Endothelial cell of umbilical vein (primary cell): ENCODE measurements around the gene CDK5R2. TPM values are rescaled to one million over a fixed set of nuclear protein-coding genes. Genes with fewer than 3 reads are reported as not detected.

Experiments
- BruUV-seq: library from RNA; stranded (reverse); fragments of 400-500 nt; replicated peaks from 2 replicates; lab custom pipeline; 2021; lab: Mats Ljungman, UMichigan
- CTCF ChIA-PET: fragments of 300-600, 350-600 bp; sonication (Branson Sonifier 250); formaldehyde crosslinking; loops from one replicate; lab custom pipeline; 2021; ENCODE audit warnings: antibody characterized with exemption, inconsistent platforms; lab: Charles Lee
- POLR2A ChIA-PET: fragments of 300-600, 350-600 bp; sonication (Branson Sonifier 250); formaldehyde crosslinking; loops from one replicate; lab custom pipeline; 2021; ENCODE audit warnings: antibody characterized with exemption, inconsistent platforms; lab: Charles Lee
- DNase-seq: peaks from one replicate; pipeline ENCODE4 v3.0.0-alpha.2; 2011; ENCODE audit warnings: low read depth, low spot score
- FAIRE-seq: peaks from 2 replicates; lab custom pipeline; 2011; peaks lifted over from hg19 to GRCh38; lab: Jason Lieb, UNC
- H2AFZ ChIP-seq: 2 replicates; pipeline ENCODE4 v1.6.0; 2012; ENCODE audit warnings: low read depth, low read length, control low read depth, inconsistent platforms
- H3K27ac ChIP-seq: 2 replicates; pipeline ENCODE4 v1.5.1; 2011; ENCODE audit warnings: low read depth, mild to moderate bottlenecking, control low read depth, low read length, moderate library complexity; ENCODE audit not compliant: insufficient read depth
- H3K27me3 ChIP-seq, 2 experiments: 2 replicates each; pipeline versions ENCODE4 v1.6.0 to v1.6.1; 2011; ENCODE audit warnings: low read length in 2 of 2, mixed read lengths in 1 of 2; ENCODE audit not compliant: control insufficient read depth in 2 of 2, insufficient read depth in 2 of 2
- H3K36me3 ChIP-seq, 2 experiments: 2 replicates in 1 of 2; 3 replicates in 1 of 2; pipeline ENCODE4 v1.5.1; 2011; ENCODE audit warnings: low read length in 2 of 2, mild to moderate bottlenecking in 1 of 2, moderate library complexity in 1 of 2; ENCODE audit not compliant: control insufficient read depth in 2 of 2, insufficient read depth in 2 of 2; ENCODE audit errors: extremely low read depth in 1 of 2
- H3K4me1 ChIP-seq: 3 replicates; pipeline ENCODE4 v1.5.1; 2011; ENCODE audit warnings: mild to moderate bottlenecking, low read length; ENCODE audit not compliant: control insufficient read depth, insufficient read depth; ENCODE audit errors: extremely low read depth
- H3K4me2 ChIP-seq: 2 replicates; pipeline ENCODE4 v1.6.1; 2011; ENCODE audit warnings: low read length, control low read depth, mixed read lengths; ENCODE audit not compliant: insufficient read depth
- H3K4me3 ChIP-seq, 3 experiments: fragments of 200-600 bp in 1 of 3; sonication (generic), shearing (Covaris generic) in 1 of 3; replicated peaks in 1 of 3; 2 replicates each; pipeline ENCODE4 v1.5.1; 2011 to 2016; ENCODE audit warnings: control low read depth in 3 of 3, low read length in 3 of 3, mild to moderate bottlenecking in 2 of 3, inconsistent platforms in 1 of 3, low read depth in 1 of 3, moderate library complexity in 1 of 3; ENCODE audit not compliant: insufficient read depth in 1 of 3
- H3K79me2 ChIP-seq: 2 replicates; pipeline ENCODE4 v1.6.0; 2012; ENCODE audit warnings: low read length, inconsistent platforms; ENCODE audit not compliant: control insufficient read depth, insufficient read depth
- H3K9ac ChIP-seq: replicated peaks from 2 replicates; pipeline ENCODE3; 2011; ENCODE audit warnings: low read length, control low read depth; ENCODE audit not compliant: insufficient read depth; ENCODE audit errors: extremely low read depth
- H3K9me1 ChIP-seq: replicated peaks from 3 replicates; pipeline ENCODE4 v1.6.0; 2011; ENCODE audit warnings: mild to moderate bottlenecking, low read length; ENCODE audit not compliant: control insufficient read depth, insufficient read depth; ENCODE audit errors: extremely low read depth
- H3K9me3 ChIP-seq: replicated peaks from 2 replicates; pipeline ENCODE4 v1.5.1; 2012; ENCODE audit warnings: low read length, inconsistent platforms; ENCODE audit not compliant: control insufficient read depth, insufficient read depth
- H4K20me1 ChIP-seq: replicated peaks from 2 replicates; pipeline ENCODE3; 2011; ENCODE audit warnings: mild to moderate bottlenecking, low read length; ENCODE audit not compliant: control insufficient read depth, insufficient read depth; ENCODE audit errors: extremely low read depth
- EZH2 ChIP-seq: IDR thresholded peaks from 2 replicates; pipeline ENCODE4 v1.6.1; 2012; ENCODE audit warnings: borderline replicate concordance, low read depth, mild to moderate bottlenecking, moderate library complexity, low read length, inconsistent platforms; ENCODE audit not compliant: severe bottlenecking
- GATA2 ChIP-seq: IDR thresholded peaks from 2 replicates; pipeline ENCODE4 v1.7.0; 2011; ENCODE audit warnings: low read depth, mild to moderate bottlenecking, moderate library complexity, mixed read lengths, low read length; ENCODE audit not compliant: insufficient read length, insufficient read depth
- MAX ChIP-seq: IDR thresholded peaks from 2 replicates; pipeline ENCODE4 v1.6.1; 2011; ENCODE audit not compliant: insufficient read depth, insufficient read length
- MYC ChIP-seq: IDR thresholded peaks from one replicate; pipeline ENCODE4 v1.6.1; 2011; ENCODE audit warnings: mild to moderate bottlenecking, low read depth, low read length
- dilution Hi-C: fragments of 300-500 bp; cut with MboI; formaldehyde crosslinking; loops from one replicate; pipeline ENCODE4 v1.15.0; 2019; ENCODE audit warnings: low sequenced_read_pairs; ENCODE audit not compliant: extremely low pct_ligation_motif_present
- intact Hi-C: fragments of 100-400 bp; cut with micrococcal nuclease; formaldehyde crosslinking; loops from one replicate; pipeline ENCODE4 v1.10.0; 2022
- polyA plus RNA-seq, 4 experiments: library from polyadenylated mRNA; depleted of rRNA in 3 of 4; stranded (reverse) in 3 of 4; unstranded in 1 of 4; fragments of >200 nt; gene quantifications; 2 replicates each; pipeline versions ENCODE4 v1.2.1 to v1.2.3, GENCODE V29; 2011 to 2012; ENCODE audit warnings: missing spikeins in 1 of 4
- total RNA-seq: library from RNA; stranded (reverse); gene quantifications from 2 replicates; pipeline ENCODE4 v1.2.3, GENCODE V29; 2021

CDK5R2 gene
- total and polyA plus RNA-seq, 2 donors (not counting 3 experiments of a cell fraction or from before 2014, with no cell fraction given) = 0.03 TPM; not detected in 1

GRCh38 chr2:218981390-218981880 lies 22.0 kb downstream of the CDK5R2 start:
- CTCF ChIA-PET = interaction anchor here (1.0 to 5.7 kb wide), 8 partner anchors 13 to 174 kb away, joined by 4 to 164 read pairs (median 60); partner anchors contain the start of gene CRYBA2
- Histone ChIP-seq H2AFZ (no peak overlapping the region), H4K20me1 (no peaks in the 10 kb centered on the region), H3K36me3 (no peaks in the 10 kb centered on the region), H3K79me2 (no peaks in the 10 kb centered on the region), H3K4me2 (no peak overlapping the region), H3K27ac (no peak overlapping the region), H3K9me1 (no peaks in the 10 kb centered on the region), H3K4me1 (peaks cover 15% of the 10 kb centered on the region), H3K9ac (no peak overlapping the region), H3K9me3 (no peaks in the 10 kb centered on the region), H3K4me3 (no peak overlapping the region), H3K27me3 (peaks cover 51 to 62% of the 10 kb centered on the region in 2 experiments)
- no peak for FAIRE-seq
- BruUV-seq = no TSS peak
- TF ChIP-seq EZH2 = peak; percentile 84
- TF ChIP-seq GATA2 = no peak
- no peak for DNase-seq
- POLR2A ChIA-PET = no interaction called here
- intact Hi-C loops = loop anchor here (2.0 to 5.0 kb wide), 5 partner anchors 47 to 316 kb away; no protein-coding TSS in a partner anchor
- dilution Hi-C loops = no loop called here

GRCh38 chr2:218981881-218982585 lies 22.6 kb downstream of the CDK5R2 start:
- FAIRE-seq = no peak
- H3K4me1 ChIP-seq = peaks cover 15% of the 10 kb centered on the region
- no peak overlapping the region for H3K27ac ChIP-seq
- dilution Hi-C loops (no loop called here), intact Hi-C loops (loop anchor here (2.0 to 5.0 kb wide), 5 partner anchors 47 to 315 kb away; no protein-coding TSS in a partner anchor)
- no peak overlapping the region for H3K4me2 ChIP-seq
- DNase-seq = no peak
- no peak overlapping the region for H3K9ac ChIP-seq
- CTCF ChIA-PET = interaction anchor here (0.6 to 5.7 kb wide), 9 partner anchors 12 to 225 kb away, joined by 3 to 164 read pairs (median 56); partner anchors contain the start of gene CRYBA2
- TF ChIP-seq EZH2 (peak; percentile 98), MAX (no peak), MYC (no peak)
- no peaks in the 10 kb centered on the region for H3K9me1 ChIP-seq
- H3K36me3 ChIP-seq = no peaks in the 10 kb centered on the region
- H3K9me3 ChIP-seq = no peaks in the 10 kb centered on the region
- H3K27me3 ChIP-seq = peaks cover 57 to 67% of the 10 kb centered on the region in 2 experiments
- H4K20me1 ChIP-seq = no peaks in the 10 kb centered on the region
- no peaks in the 10 kb centered on the region for H3K79me2 ChIP-seq
- POLR2A ChIA-PET = no interaction called here
- no peak overlapping the region for H3K4me3 ChIP-seq
- no peak overlapping the region for H2AFZ ChIP-seq
- BruUV-seq = no TSS peak
